NK-92 treated with Interleukin-12 subunit alpha and Interleukin-12 subunit beta, amount 100 ng/mL, for 24 hours (cell line): Measurements from ENCODE around the gene SORD.
"Not testable (repeated sequence)": the region's sequence is repeated elsewhere in the genome, so short reads cannot be mapped to it uniquely, and the experiment has no call there.

Experiments
- DNase-seq: peaks from one replicate; lab custom pipeline; 2025; lab: John Stamatoyannopoulos, UW

Gene SORD

GRCh38 chr15:45022871-45023658, at the start of gene SORD:
Gene SORD, plus strand, starts transcription at chr15:45023195. Its CDS starts 89 bp downstream, at chr15:45023284.
- DNase-seq: peak; percentile 60

GRCh38 chr15:44976183-44976582, 46.8 kb upstream of the SORD start:
- DNase-seq: not testable (repeated sequence)

DNA sequence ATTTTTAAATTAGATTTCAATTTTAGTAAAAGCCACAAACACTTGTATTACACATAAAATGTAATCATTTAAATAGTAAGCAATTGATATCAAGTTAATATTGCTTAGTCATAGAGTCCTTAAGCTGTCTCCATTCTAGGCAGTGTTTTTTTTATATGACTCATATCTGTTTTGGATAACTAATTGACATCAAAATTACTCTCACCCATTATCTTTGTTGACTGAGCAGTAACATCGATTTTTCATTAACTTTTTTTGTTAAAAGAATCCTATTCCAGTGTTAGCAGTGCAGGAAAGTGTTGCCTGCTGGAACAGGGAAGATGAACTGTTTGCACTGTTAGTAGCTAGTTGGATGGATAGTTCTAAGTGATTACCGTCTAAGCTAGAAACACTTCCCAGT, 45.2 kb upstream of the SORD start:
- not testable (repeated sequence) for DNase-seq

DNA sequence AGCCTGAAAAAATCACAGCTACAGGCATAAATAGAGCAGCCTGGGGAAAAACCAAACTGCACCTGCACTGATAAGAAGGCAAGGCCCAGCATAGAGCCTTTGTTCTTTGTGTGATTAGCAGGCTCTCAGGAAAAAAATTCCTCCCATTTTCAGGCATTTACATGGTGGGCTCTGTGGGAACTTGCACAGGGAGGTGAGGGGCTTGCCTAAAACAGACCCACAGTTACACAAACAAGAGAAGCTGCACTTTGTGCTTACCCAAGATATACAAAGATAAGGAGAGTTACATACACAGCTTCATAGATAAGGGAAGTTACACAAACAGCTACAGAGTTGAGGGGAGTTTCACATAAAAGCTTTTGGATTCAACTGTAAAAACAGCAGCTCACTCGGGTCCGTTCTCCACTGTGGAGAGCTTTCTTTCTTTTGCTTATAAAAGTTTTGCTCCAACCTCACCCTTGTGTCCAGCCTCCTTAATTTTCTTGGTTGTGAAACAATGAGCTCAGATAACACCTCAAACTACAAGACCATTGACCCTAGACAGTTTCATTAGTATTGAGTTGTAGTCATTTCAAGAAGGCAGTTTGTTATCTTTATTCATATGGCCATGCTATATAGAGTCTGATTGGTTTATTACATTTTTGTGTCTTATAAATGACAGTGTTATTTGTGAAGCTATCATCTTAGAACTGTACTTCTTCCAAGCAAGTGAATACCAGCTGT, 43.2 kb upstream of the SORD start:
- not testable (repeated sequence) for DNase-seq

GRCh38 chr15:44984144-44984543, 38.9 kb upstream of the SORD start:
- DNase-seq: not testable (repeated sequence)

- DNase-seq: not testable (repeated sequence)
Observed at GRCh38 chr15:44986346-44987055, 36.5 kb upstream of the SORD start.

DNA sequence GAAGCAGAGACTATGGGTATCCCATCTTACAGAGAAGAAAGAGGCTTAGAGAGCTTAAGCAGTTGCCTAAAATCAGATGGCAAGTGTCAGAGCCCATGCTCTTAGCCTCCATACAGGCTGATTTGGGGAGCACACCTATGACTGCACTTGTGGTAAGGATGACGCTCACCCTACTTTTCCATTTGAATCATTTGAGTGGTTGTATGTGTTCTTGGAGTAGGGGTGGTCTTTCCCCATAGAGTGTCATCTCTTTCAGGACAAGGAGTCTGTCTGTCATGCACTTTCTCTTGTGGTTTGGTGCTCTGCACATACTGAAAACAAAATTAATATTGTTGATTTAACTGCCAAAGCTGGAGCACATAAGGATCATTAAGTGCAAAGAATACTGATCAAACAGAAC, 35.3 kb upstream of the SORD start:
- DNase-seq: not testable (repeated sequence)

DNA sequence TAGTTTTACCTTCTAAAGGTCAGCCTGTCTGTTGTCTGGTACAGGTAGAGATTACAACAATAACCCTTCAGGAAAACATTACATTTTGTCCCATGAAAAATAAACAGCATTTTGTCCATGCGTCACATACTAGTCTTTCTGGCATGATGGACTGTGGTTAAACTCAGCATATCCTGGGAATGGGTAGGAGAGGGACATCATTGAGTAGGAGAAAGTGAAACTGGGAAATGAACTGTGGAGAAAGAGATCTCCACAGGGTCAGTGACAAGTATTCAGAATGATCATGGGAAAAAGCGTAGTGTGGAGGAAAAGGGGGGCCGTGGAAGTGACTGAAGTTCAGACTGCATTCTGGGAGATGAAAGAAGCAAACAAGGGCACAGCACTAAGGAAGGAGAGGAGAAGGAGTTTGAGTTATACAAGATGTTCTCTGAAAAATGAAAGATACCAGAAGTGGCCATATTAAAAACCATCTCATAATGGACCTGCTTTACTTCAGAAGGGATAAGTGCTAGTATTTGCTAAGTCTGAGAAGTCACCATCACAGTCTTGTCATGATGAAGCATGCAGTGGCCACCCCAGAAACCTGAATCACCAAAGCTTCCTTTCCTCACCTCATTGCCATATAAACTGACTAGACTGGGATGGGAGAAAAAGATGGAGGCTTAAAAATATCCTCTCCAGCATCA, 34.7 kb upstream of the SORD start:
- DNase-seq: not testable (repeated sequence)

DNA sequence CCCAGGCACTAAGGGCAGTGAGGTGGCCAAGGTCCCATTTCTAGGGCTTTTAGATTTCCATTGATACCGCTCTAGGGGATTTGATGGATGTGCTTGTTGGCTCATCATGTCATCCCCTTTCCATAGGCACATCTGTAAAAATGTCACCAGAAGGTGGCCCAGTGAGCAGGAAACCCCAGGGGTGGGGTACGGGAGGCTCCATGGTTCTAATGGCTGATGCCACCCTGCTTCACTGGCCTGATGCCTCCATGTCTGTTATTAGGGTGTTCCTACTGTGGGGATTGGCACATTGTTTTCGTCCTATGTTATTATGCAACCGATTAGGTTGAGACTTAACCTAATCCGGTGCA, 34.1 kb upstream of the SORD start:
- DNase-seq: not testable (repeated sequence)

- not testable (repeated sequence) for DNase-seq
Observed at GRCh38 chr15:44997632-44998031, 25.4 kb upstream of the SORD start.

- DNase-seq: no peak
Observed at GRCh38 chr15:44999105-44999504, 23.9 kb upstream of the SORD start.

DNA sequence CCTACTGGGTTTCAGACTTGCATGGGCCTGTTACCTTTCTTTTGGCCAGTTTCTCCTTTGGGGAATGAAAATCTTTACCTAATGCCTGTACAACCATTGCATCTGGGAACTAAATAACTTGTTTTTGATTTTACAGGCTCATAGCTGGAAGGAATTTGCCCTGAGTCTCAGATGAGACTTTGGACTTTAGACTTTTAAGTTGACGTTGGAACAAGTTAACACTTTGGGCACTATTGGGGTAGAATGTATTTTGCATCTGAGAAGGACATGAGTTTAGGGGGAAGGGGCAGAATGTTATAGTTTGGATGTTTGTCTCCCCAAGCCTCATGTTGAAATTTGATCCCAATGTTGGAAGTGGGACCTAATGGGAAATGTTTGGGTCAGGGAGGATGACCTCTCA, 21.8 kb upstream of the SORD start:
- not testable (repeated sequence) for DNase-seq

DNA sequence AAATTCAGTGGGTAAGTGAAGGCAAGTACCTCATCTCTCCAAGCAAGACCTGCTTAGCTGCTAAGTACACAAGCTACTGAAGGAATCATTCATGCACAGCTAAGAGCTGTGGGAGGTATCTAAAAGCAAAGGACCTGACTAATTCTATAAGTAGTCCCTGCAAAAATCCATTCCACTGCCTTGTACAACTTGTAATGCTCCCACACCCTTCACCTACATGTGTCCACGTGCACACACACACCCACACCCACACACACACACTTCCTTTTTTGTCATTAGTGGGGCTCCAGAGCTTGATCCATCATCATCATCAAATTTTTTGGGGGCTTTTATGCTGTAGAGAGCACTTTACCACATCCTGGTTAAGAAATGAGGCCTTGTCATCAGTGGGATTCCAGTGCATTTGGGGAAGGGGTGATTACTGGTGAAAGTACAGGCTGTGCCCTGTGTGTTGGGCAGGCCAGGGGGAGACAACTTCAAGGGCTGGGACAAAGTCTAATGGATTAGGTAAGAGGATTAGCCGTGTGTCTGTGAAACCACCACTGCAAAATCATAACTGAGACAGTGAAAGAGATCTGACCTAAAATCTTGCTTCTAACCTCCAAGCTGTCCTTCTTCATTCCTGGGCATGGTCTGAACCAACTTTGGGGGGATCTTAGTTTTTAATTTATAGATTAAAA, 19.1 kb upstream of the SORD start:
- DNase-seq: not testable (repeated sequence)

- not testable (repeated sequence) for DNase-seq
Observed at GRCh38 chr15:45004590-45005175, 18.3 kb upstream of the SORD start.

DNA sequence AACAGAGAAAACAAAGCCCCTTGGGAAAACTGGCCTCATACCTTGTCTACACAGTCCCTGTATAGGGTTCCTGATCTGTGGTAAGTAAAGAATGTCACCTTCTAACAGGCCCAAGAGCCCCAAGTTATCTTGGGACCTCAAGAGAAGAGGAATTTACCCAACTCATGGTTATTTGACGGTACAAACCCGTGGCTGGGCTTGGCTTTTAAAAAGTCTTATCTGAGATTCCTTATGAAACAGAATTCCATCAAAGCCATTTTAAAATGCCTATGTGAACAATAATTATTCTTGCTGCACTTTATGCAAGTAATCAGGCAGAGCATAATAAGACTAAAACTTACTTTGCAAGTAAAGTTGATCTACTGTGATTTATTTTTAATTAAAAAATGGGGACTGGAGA, 13.9 kb upstream of the SORD start:
- no peak for DNase-seq

- DNase-seq: not testable (repeated sequence)
Observed at GRCh38 chr15:45015114-45015513, 7.9 kb upstream of the SORD start.

DNA sequence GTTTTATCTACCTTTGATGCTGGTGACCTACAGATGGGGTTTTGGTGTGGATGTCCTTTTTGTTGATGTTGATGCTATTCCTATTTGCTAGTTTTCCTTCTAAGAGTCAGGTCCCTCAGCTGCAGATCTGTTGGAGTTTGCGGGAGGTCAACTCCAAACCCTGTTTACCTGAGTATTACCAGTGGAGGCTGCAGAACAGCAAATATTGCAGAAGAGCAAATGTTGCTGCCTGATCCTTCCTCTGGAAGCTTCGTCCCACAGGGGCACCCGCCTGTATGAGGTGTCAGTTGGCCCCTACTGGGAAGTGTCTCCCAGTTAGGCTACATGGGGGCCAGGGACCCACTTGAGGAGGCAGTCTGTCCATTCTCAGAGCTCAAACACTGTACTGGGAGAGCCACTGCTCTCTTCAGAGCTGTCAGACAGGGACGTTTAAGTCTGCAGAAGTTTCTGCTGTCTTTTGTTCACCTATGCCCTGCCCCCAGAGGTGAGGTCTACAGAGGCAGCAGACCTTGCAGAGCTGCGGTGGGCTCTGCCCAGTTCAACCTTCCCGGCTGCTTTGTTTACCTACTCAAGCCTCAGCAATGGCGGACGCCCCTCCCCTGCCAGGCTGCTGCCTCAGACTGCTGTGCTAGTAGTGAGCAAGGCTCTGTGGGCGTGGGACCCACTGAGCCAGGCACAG, 2.6 kb upstream of the SORD start:
- DNase-seq: not testable (repeated sequence)

- not testable (repeated sequence) for DNase-seq
Observed at GRCh38 chr15:45020901-45021259, 2.1 kb upstream of the SORD start.

DNA sequence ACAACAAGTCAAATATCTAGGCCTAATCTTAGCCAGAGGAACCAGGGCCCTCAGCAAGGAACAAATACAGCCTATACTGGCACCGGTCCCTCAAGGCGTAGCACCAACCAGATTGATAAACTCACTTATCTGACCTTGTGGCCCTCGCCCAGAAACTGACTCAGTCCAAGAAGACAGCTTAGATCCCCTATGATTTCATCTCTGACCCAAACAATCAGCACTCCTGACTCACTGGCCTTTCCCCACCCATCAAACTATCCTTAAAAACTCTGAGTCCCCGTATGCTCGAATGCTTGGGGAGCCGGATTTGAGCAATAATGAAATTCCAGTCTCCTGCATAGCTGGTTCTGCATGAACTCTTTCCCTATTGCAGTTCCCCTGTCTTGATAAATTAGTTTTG, 1.6 kb upstream of the SORD start:
- no peak for DNase-seq

GRCh38 chr15:45023659-45024225, 747 bp downstream of the SORD start:
- no peak for DNase-seq
